ENCODE results near the gene STYXL1. TPM values are rescaled to one million over a fixed set of nuclear protein-coding genes. Genes with fewer than 3 reads are reported as not detected.

The STYXL1 gene
- total RNA-seq, 2 experiments from 2014 or later = 28.2 to 30.4 TPM

DNA sequence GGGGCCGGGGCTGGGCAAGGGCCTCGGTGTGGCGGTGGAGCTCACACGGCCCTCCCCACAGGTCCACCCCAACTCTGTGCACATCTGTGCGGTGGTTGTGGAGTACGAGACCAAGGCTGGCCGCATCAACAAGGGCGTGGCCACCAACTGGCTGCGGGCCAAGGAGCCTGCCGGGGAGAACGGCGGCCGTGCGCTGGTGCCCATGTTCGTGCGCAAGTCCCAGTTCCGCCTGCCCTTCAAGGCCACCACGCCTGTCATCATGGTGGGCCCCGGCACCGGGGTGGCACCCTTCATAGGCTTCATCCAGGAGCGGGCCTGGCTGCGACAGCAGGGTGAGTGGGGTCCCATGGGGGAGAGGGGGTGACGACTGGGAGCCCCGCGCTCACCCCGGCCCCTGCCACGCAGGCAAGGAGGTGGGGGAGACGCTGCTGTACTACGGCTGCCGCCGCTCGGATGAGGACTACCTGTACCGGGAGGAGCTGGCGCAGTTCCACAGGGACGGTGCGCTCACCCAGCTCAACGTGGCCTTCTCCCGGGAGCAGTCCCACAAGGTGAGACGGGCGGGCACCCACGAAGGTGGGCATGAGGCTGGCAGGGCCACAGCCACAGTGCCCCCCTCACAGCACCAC, 62.2 kb downstream of the STYXL1 start:
- Mint-ChIP-seq H3K27me3 (no peaks in the 10 kb centered on the region), H3K9me3 (no peaks in the 10 kb centered on the region), H3K36me3 (no peaks in the 10 kb centered on the region), H3K27ac (no peak overlapping the region), H3K4me1 (peaks cover 4% of the 10 kb centered on the region), H3K4me3 (no peak overlapping the region)
- no peak for DNase-seq

GRCh38 chr7:75985009-75985517, 62.7 kb downstream of the STYXL1 start:
- Mint-ChIP-seq H3K4me3 (no peak overlapping the region), H3K9me3 (no peaks in the 10 kb centered on the region), H3K27ac (no peak overlapping the region), H3K36me3 (no peaks in the 10 kb centered on the region), H3K4me1 (peaks cover 4% of the 10 kb centered on the region), H3K27me3 (no peaks in the 10 kb centered on the region)
- DNase-seq = no peak

- Mint-ChIP-seq H3K36me3 (no peaks in the 10 kb centered on the region), H3K4me3 (no peak overlapping the region), H3K4me1 (no peaks in the 10 kb centered on the region), H3K27ac (no peak overlapping the region), H3K9me3 (no peaks in the 10 kb centered on the region), H3K27me3 (no peaks in the 10 kb centered on the region)
- DNase-seq = no peak
Observed at GRCh38 chr7:75984130-75985008, 63.4 kb downstream of the STYXL1 start.

GRCh38 chr7:75983471-75984129, 64.2 kb downstream of the STYXL1 start:
- DNase-seq = no peak
- Mint-ChIP-seq H3K9me3 (no peaks in the 10 kb centered on the region), H3K4me3 (no peak overlapping the region), H3K27ac (no peak overlapping the region), H3K36me3 (no peaks in the 10 kb centered on the region), H3K27me3 (no peaks in the 10 kb centered on the region), H3K4me1 (no peaks in the 10 kb centered on the region)

- H3K27ac Mint-ChIP-seq = no peak overlapping the region
- no peaks in the 10 kb centered on the region for H3K27me3 Mint-ChIP-seq
Observed at GRCh38 chr7:75982306-75983064, 65.3 kb downstream of the STYXL1 start.

DNA sequence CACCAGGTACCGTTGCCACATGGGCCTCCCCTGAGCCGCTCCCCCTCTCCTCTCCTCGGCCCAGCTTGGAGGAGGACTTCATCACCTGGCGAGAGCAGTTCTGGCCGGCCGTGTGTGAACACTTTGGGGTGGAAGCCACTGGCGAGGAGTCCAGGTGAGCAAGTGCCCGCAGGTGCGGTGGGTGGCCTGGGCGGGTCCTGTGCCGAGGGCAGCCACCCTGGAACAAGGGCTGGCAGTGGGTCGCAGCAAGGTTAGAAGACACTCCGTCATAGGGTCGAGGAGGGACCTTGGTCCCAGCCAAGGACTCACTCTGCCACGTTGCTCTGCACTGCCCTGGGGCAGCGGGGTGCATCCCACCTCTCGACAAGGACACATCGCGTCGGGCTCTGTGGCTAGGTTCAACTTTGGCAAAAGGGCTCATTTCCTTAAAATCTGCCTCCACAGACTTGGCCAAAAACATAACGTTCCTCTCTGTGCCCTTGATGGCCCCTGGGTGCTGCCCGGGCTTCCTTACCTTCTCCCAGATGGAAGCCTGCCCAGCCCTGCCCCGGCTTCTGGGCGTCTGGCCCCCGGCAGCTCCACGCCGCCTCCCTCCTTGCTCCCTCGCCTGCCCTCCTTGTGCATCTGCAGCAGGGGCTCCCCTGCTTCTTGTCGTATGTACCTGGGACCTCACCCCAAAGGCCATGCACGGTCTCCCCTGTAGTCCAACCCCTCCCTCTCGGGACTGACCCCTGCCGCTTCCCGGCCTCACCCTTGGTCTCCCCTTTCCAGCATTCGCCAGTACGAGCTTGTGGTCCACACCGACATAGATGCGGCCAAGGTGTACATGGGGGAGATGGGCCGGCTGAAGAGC, 66.1 kb downstream of the STYXL1 start:
- no peaks in the 10 kb centered on the region for H3K9me3 Mint-ChIP-seq
- H3K27me3 Mint-ChIP-seq = no peaks in the 10 kb centered on the region
- H3K4me3 Mint-ChIP-seq = no peak overlapping the region
- DNase-seq = no peak
- H3K27ac Mint-ChIP-seq = no peak overlapping the region
- H3K4me1 Mint-ChIP-seq = no peaks in the 10 kb centered on the region
- H3K36me3 Mint-ChIP-seq = no peaks in the 10 kb centered on the region

More at GRCh38 chr7:75982306-75983064, 65.3 kb downstream of the STYXL1 start:
- Mint-ChIP-seq H3K36me3 (no peaks in the 10 kb centered on the region), H3K4me1 (no peaks in the 10 kb centered on the region), H3K9me3 (no peaks in the 10 kb centered on the region), H3K4me3 (no peak overlapping the region)
- DNase-seq = no peak

GRCh38 chr7:75981203-75981452, 66.7 kb downstream of the STYXL1 start:
- Mint-ChIP-seq H3K9me3 (no peaks in the 10 kb centered on the region), H3K4me3 (no peak overlapping the region), H3K36me3 (no peaks in the 10 kb centered on the region), H3K27ac (no peak overlapping the region), H3K27me3 (no peaks in the 10 kb centered on the region), H3K4me1 (no peaks in the 10 kb centered on the region)
- DNase-seq = no peak

GRCh38 chr7:75980430-75981202, 67.2 kb downstream of the STYXL1 start:
- H3K27ac Mint-ChIP-seq = no peak overlapping the region
- H3K4me3 Mint-ChIP-seq = no peak overlapping the region
- no peaks in the 10 kb centered on the region for H3K4me1 Mint-ChIP-seq
- no peaks in the 10 kb centered on the region for H3K36me3 Mint-ChIP-seq
- no peak for DNase-seq
- H3K9me3 Mint-ChIP-seq = no peaks in the 10 kb centered on the region
- H3K27me3 Mint-ChIP-seq = no peaks in the 10 kb centered on the region

- no peaks in the 10 kb centered on the region for H3K4me1 Mint-ChIP-seq
- H3K36me3 Mint-ChIP-seq = no peaks in the 10 kb centered on the region
- no peak overlapping the region for H3K27ac Mint-ChIP-seq
Observed at GRCh38 chr7:75979759-75980429, 67.9 kb downstream of the STYXL1 start.

GRCh38 chr7:75977743-75978142, 70.1 kb downstream of the STYXL1 start:
- H3K4me1 Mint-ChIP-seq = no peaks in the 10 kb centered on the region
- H3K27me3 Mint-ChIP-seq = no peaks in the 10 kb centered on the region
- H3K27ac Mint-ChIP-seq = no peak overlapping the region
- no peak for DNase-seq
- peaks cover 5% of the 10 kb centered on the region for H3K36me3 Mint-ChIP-seq
- H3K9me3 Mint-ChIP-seq = no peaks in the 10 kb centered on the region
- H3K4me3 Mint-ChIP-seq = no peak overlapping the region

More at GRCh38 chr7:75979759-75980429, 67.9 kb downstream of the STYXL1 start:
- DNase-seq = no peak
- Mint-ChIP-seq H3K27me3 (no peaks in the 10 kb centered on the region), H3K9me3 (no peaks in the 10 kb centered on the region), H3K4me3 (no peak overlapping the region)

DNA sequence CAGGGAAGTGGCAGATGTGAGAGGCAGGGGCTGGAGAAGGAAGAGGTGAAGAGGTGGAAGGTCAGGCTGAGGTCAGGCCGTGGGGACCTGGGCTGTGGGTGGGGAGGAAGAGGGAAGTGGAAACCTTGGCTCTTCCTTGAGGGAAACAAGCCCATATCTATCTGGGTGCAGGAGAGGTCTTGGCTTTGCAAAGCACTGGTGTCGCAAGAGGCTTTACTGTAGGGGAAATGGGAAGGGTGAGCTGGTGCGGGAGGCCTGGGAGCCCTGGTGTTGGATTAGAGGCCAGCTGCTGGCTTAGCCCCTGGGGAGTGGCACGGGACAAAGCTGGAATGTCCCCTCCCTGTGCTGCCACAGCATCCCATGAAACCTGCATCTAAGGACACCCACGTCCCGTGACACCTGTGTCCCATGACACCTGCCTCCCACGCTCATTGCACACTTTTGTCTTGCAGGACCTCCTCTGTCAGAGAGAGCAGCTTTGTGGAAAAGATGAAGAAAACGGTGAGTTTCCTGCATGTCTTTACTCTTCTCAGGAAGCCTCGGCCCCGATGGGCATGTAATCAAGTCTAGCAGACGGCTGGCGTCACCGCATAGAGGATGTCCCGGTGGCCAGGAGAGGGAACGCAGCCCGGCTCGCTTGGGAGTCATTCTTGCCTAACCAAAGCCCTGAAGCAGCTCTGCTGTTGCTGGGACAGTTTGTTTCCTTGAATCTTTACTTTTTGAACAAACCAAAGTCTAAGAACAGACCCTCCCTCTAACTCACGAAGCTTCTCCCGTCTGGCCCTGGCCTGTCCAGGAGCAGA, 75.6 kb downstream of the STYXL1 start:
- DNase-seq = no peak
- Mint-ChIP-seq H3K9me3 (no peaks in the 10 kb centered on the region), H3K27ac (no peak overlapping the region), H3K4me1 (no peaks in the 10 kb centered on the region), H3K27me3 (no peaks in the 10 kb centered on the region), H3K4me3 (no peak overlapping the region), H3K36me3 (peaks cover 10% of the 10 kb centered on the region)

GRCh38 chr7:75971309-75971960, 76.4 kb downstream of the STYXL1 start:
- H3K4me1 Mint-ChIP-seq = no peaks in the 10 kb centered on the region
- H3K27me3 Mint-ChIP-seq = no peaks in the 10 kb centered on the region
- H3K27ac Mint-ChIP-seq = no peak overlapping the region
- no peak overlapping the region for H3K4me3 Mint-ChIP-seq
- no peak for DNase-seq
- H3K9me3 Mint-ChIP-seq = no peaks in the 10 kb centered on the region
- peaks cover 10% of the 10 kb centered on the region for H3K36me3 Mint-ChIP-seq

All from activated naive CD8-positive, alpha-beta T cell treated with anti-CD3 and anti-CD28 coated beads for 36 hours (primary cell).